Panc1 (cell line): ENCODE results near the gene GOLGA6B. TPM values are rescaled to one million over a fixed set of nuclear protein-coding genes. Genes with fewer than 3 reads are reported as not detected.
"Not testable (repeated sequence)": the region's sequence is repeated elsewhere in the genome, so short reads cannot be mapped to it uniquely, and the experiment has no call there.

Experiments used
- ATAC-seq: fragments of 200-7000 bp; cut with Tn5 transposase; 2 replicates; pipeline ENCODE4 v1.9.1; 2020; ENCODE audit warnings: mild to moderate bottlenecking, moderate library complexity
- BruUV-seq: library from RNA; stranded (reverse); fragments of 400-500 nt; replicated peaks from 2 replicates; lab custom pipeline; 2021; lab: Mats Ljungman, UMichigan
- CTCF ChIA-PET: fragments of 300-600 bp; sonication (Branson Sonifier 250); formaldehyde crosslinking; loops from one replicate; lab custom pipeline; 2022; ENCODE audit warnings: antibody characterized with exemption; lab: Charles Lee
- POLR2A ChIA-PET: fragments of 300-600 bp; sonication (Branson Sonifier 250); formaldehyde crosslinking; loops from one replicate; lab custom pipeline; 2022; ENCODE audit warnings: antibody characterized with exemption; lab: Charles Lee
- DNase-seq: peaks from one replicate; pipeline ENCODE4 v3.0.0-alpha.2; 2010; ENCODE audit warnings: low read depth, low spot score
- H3K27ac ChIP-seq: 2 replicates; pipeline ENCODE4 v1.5.1; 2011; ENCODE audit warnings: mild to moderate bottlenecking, low read length, inconsistent platforms
- H3K27me3 ChIP-seq: fragments of 200-500 bp; sonication (Bioruptor generic); 2 replicates; pipeline ENCODE4 v1.6.0; 2014; ENCODE audit warnings: low read length, inconsistent platforms; ENCODE audit not compliant: control insufficient read depth, insufficient read depth
- H3K36me3 ChIP-seq: fragments of 200-500 bp; sonication (Bioruptor generic); 2 replicates; pipeline ENCODE4 v1.5.1; 2014; ENCODE audit warnings: inconsistent platforms, mild to moderate bottlenecking, low read length, moderate library complexity; ENCODE audit not compliant: control insufficient read depth, insufficient read depth
- H3K4me1 ChIP-seq: 2 replicates; pipeline ENCODE4 v1.5.1; 2011; ENCODE audit warnings: inconsistent platforms, mild to moderate bottlenecking, low read length, moderate library complexity; ENCODE audit not compliant: control insufficient read depth, insufficient read depth
- H3K4me3 ChIP-seq, 2 experiments: 2 replicates each; pipeline ENCODE4 v1.5.1; 2011 to 2012; ENCODE audit warnings: low read depth in 2 of 2, low read length in 2 of 2, mild to moderate bottlenecking in 2 of 2, inconsistent platforms in 1 of 2, moderate library complexity in 1 of 2
- H3K9me3 ChIP-seq: fragments of 200-500 bp; sonication (Bioruptor generic); 2 replicates; pipeline ENCODE4 v1.5.1; 2014; ENCODE audit warnings: low read depth, mild to moderate bottlenecking, inconsistent platforms, low read length, moderate library complexity; ENCODE audit not compliant: control insufficient read depth, insufficient read depth
- in situ Hi-C: cut with HindIII; loops from 2 replicates; pipeline ENCODE4 v1.10.0; 2016; ENCODE audit warnings: low sequenced_read_pairs, low pct_unique_long_range_greater_than_20kb
- intact Hi-C: fragments of 100-400 bp; cut with micrococcal nuclease; formaldehyde crosslinking; loops from one replicate; pipeline ENCODE4 v1.10.0; 2022; ENCODE audit not compliant: unreplicated experiment
- total RNA-seq: library from RNA; stranded (reverse); gene quantifications from one replicate; pipeline ENCODE4 v1.2.1, GENCODE V29; 2021; ENCODE audit not compliant: unreplicated experiment

Gene GOLGA6B
- total RNA-seq, 1 experiment from 2014 or later, result not detected

DNA sequence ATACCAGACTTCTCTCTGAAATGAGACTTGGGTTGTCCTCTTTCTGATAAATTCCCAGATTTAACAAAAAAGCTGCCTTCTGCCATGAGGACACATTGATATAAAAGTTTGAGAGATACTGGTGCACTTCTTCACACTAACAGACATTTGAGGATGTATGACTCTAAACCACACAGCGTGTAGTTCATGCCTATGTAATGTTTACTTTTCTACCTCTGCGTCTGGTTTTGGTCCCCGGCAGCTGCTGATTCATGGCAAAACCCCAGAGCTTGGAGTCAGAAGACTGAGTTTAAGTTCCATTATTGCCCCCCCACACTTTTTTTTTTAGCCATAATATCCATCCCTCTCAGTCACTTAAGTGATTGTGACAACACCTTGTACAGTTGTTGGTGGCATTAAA, 1.5 kb downstream of the GOLGA6B start:
- H3K27me3 ChIP-seq, DNase-seq, BruUV-seq, ATAC-seq, in situ Hi-C loops, CTCF ChIA-PET, H3K9me3 ChIP-seq, H3K4me3 ChIP-seq, H3K4me1 ChIP-seq, intact Hi-C loops, POLR2A ChIA-PET, H3K27ac ChIP-seq, H3K36me3 ChIP-seq: not testable (repeated sequence)

DNA sequence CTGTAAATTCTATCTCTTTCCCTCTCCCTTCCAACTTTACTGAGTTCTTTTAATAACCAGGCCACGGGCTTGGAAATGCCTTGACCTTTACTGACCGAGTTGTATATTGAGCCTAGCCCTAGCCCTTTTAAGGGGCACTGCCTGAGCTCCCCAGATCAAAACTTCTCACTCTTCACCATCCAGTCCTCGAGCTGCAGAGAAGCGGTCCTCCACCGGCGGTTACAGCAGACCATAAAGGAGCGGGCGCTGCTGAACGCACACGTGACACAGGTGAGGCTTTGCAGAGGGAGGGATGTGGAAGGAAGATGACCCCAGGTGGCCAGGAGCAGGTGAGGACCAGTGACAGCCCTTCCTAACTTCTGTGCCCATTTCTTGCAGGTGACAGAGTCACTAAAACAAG, 6.6 kb downstream of the GOLGA6B start:
- intact Hi-C loops, ATAC-seq, H3K4me1 ChIP-seq, BruUV-seq, H3K27me3 ChIP-seq, H3K27ac ChIP-seq, H3K36me3 ChIP-seq, POLR2A ChIA-PET, DNase-seq, H3K9me3 ChIP-seq, CTCF ChIA-PET, in situ Hi-C loops, H3K4me3 ChIP-seq: not testable (repeated sequence)

DNA sequence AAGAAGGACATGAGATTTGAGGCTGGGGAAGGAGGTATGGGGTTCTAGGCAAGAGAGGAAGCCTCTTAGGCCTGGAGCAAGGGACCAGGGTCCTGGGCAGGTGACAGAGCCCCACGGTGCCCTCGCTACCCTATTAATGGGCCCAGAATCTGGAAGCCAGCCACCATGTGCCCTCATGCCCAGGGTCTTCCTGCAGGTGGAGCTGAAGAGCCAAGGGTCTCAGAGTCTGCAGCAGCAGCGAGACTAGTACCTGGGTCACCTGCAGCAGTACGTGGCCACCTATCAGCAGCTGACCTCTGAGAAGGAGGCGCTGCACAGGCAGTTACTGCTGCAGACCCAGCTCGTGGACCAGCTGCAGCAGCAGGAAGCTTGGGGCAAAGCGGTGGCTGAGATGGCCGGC, 9.4 kb downstream of the GOLGA6B start:
- BruUV-seq, H3K27me3 ChIP-seq, H3K4me1 ChIP-seq, intact Hi-C loops, DNase-seq, H3K4me3 ChIP-seq, H3K27ac ChIP-seq, in situ Hi-C loops, CTCF ChIA-PET, ATAC-seq, POLR2A ChIA-PET, H3K9me3 ChIP-seq, H3K36me3 ChIP-seq: not testable (repeated sequence)

DNA sequence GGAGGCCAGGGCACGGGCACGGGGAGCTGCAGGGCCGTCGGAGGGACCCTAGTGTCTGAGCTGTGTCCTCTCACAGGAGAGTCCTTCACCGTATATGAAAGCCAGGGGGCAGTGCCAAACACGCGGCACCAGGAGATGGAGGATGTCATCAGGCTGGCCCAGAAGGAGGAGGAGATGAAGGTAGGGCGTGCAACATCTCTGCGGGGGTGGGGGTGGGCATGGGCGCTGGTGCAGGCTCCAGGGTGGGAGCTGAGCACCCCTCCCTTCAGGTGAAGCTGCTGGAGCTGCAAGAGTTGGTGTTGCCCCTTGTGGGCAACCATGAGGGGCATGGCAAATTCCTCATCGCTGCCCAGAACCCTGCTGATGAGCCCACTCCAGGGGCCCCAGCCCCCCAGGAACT, 11.2 kb downstream of the GOLGA6B start:
- H3K36me3 ChIP-seq, DNase-seq, H3K4me3 ChIP-seq, CTCF ChIA-PET, intact Hi-C loops, ATAC-seq, H3K27ac ChIP-seq, H3K4me1 ChIP-seq, H3K9me3 ChIP-seq, in situ Hi-C loops, H3K27me3 ChIP-seq, BruUV-seq, POLR2A ChIA-PET: not testable (repeated sequence)

DNA sequence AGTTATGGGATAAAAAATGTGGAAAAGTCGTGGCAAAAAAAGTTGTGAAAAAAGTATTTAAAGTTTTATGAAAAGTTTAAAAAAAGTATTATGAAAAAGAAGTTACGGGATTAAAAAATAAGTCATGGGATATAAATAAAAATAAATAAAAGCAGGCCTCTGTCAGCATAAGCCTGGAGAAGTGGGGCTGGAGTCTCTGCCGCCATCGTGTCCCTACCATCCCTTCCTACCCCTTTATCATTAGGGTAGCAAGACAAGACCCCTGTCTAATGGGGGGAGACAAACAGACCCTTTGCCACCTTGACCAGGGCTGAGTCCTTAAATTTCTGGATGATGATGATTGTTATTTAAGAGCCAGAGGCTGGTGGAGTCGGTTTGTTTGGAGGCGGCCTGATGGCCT, 15.3 kb downstream of the GOLGA6B start:
- CTCF ChIA-PET, result interaction anchor here (2.1 kb wide), 1 partner anchor 70 kb away, joined by 20 read pairs; no protein-coding TSS in a partner anchor
- POLR2A ChIA-PET, ATAC-seq, H3K27ac ChIP-seq, in situ Hi-C loops, H3K9me3 ChIP-seq, H3K4me1 ChIP-seq, BruUV-seq, DNase-seq, H3K27me3 ChIP-seq, H3K4me3 ChIP-seq, H3K36me3 ChIP-seq: not testable (repeated sequence)
- intact Hi-C loops, result loop anchor here (2.0 kb wide), 1 partner anchor 69 kb away; no protein-coding TSS in a partner anchor
